ENCODE measurements around the gene SCAF1.

Gene SCAF1

DNA sequence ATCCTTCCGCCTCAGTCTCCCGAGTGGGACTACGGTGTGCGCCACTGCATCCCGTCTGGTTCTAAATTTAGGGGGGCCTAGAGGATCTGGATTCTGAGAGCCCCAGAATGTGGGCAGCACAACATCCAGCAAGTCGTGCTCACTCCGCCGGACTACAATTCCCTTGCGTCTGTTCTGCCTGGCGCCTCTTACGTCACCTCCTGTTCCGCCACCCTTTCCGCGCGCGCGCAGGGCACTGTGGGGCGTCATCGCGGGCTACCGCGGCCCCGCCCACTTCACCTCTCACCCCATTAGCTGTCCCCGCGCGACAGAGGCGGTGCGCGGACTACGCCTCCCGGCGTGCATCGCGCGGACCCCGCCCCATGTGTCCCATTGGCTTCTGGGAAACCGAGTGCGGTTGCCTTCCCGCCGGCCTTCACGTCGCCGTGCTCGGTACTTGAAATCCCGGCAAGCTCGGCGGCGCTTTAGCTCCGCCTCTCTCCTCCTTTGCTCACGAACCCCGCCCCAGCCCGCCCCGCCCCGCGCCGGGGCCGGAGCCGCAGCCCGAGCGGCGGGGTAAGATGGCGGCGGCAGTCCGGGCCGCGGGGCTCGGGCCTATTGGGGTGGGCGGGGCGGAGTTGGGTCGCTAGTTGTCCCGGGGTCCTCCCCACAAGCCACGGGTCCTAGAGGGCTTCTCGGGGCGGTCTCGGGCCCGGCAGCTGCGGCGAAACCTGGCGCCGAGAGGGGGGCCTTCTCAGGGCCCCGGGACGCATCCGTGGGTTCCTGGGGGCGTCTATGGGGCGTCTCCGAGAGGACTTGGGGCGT is at the start of gene SCAF1:
Gene SCAF1 (plus strand): TSS at position 522 of the 804 bp plus-strand sequence. CDS start 2,818 bp downstream, outside the sequence.
- CTCF ChIA-PET = interaction anchor here (0.6 to 2.7 kb wide), 3 partner anchors 23 to 71 kb away, joined by 3 to 10 read pairs (median 4); partner anchors contain the start of gene PRMT1
- H3K4me3 Mint-ChIP-seq = peak within 1 kb of the TSS; percentile 87
- H3K36me3 Mint-ChIP-seq = peaks cover 12% of the 10 kb centered on the region
- H3K27ac Mint-ChIP-seq = peak within 1 kb of the TSS; percentile 98
- no peaks in the 10 kb centered on the region for H3K9me3 Mint-ChIP-seq
- DNase-seq = peak; percentile 99
- H3K27me3 Mint-ChIP-seq = peaks cover 14% of the 10 kb centered on the region
- peaks cover 64% of the 10 kb centered on the region for H3K4me1 Mint-ChIP-seq

DNA sequence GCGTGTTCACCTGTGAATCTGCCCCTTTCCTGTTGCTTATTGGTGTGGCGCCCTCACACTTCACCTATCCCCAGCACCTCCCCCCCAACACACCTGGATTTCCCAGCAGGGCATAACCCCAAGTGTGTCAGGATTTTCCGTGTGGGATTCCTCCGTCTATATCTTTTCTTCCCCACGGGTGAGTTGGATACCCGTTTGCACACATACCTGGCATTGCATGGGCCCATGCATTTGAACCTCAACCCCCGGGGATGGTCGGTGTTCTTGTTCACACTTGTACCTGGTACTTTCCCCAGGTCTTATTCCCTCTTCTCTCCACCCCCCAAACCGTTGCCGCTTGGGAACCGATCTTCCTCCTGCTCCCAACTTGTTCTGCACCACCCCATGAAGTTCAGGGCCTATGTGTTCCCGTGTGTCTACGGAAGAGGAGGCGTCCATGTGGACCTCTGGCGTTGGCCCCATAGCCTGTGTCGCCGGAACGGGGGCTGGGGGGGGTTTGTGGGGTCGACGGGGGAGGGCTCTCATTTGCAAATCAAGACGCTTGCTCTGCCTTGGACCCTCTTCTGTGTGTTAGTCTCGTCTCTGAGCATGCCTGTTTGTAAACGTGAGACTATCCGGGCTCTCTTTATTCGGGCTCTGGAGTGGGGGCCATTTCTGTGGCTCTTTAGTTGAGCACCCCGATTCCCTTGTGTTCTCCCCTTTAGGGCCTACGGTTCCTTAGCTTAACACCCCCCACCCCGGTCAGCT is 49.4 kb upstream of the SCAF1 start:
- Mint-ChIP-seq H3K4me1 (peaks cover 40% of the 10 kb centered on the region), H3K27me3 (peaks cover 21% of the 10 kb centered on the region), H3K36me3 (peaks cover 17% of the 10 kb centered on the region), H3K9me3 (no peaks in the 10 kb centered on the region), H3K27ac (peak overlapping the region; percentile 87), H3K4me3 (peak overlapping the region; percentile 91)
- peak; percentile 36 for DNase-seq
- CTCF ChIA-PET = interaction anchor here (0.8 to 0.9 kb wide), 2 partner anchors 46 to 86 kb away, joined by 3 read pairs; no protein-coding TSS in a partner anchor

GRCh38 chr19:49593233-49594113 is 48.5 kb upstream of the SCAF1 start:
- H3K27ac Mint-ChIP-seq = peak overlapping the region; percentile 87
- H3K4me3 Mint-ChIP-seq = peak overlapping the region; percentile 91
- H3K27me3 Mint-ChIP-seq = peaks cover 14% of the 10 kb centered on the region
- H3K4me1 Mint-ChIP-seq = peaks cover 35% of the 10 kb centered on the region
- peaks cover 20% of the 10 kb centered on the region for H3K36me3 Mint-ChIP-seq
- CTCF ChIA-PET = interaction anchor here (0.8 to 0.9 kb wide), 2 partner anchors 47 to 85 kb away, joined by 3 read pairs; no protein-coding TSS in a partner anchor
- H3K9me3 Mint-ChIP-seq = no peaks in the 10 kb centered on the region
- DNase-seq = peak; percentile 96

DNA sequence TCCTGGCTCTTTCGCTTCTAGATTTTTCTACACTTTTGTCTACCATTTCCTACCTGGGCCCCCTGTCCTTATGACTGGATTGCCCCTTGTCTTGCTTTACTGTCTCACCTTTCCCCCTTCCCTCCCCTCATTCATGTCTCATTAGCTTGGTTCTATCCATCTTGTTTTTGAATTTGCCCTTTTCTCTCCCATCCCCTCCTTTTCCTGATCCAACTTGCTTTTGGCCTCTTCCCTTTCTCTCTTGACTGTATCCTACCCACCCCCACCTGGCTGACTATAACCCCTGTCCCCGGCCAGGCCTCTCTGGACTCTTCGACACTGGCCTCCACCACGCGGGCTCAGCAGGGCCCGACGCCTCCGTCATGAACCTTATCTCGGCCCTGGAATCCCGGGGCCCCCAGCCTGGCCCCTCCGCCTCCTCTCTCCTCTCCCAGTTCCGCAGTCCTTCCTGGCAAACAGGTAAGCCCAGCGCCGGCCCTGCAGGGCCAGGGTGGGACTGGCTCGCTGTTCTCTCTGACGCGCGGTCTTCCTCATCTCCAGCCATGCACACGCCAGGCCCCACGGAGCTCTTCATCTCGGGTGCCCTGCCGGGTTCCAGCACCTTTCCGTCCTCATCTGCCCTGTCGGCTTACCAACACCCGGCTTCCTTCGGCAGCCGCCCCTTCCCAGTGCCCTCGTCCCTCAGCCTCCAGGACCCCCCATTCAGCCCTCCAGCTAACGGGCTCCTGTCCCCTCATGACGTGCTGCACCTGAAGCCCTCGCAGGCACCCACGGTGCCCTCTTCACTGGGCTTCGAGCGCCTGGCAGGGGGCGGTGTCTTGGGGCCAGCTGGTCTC is 47.6 kb upstream of the SCAF1 start:
- Mint-ChIP-seq H3K4me3 (peak overlapping the region; percentile 91), H3K27me3 (peaks cover 7% of the 10 kb centered on the region), H3K4me1 (peaks cover 29% of the 10 kb centered on the region), H3K9me3 (no peaks in the 10 kb centered on the region), H3K36me3 (peaks cover 24% of the 10 kb centered on the region), H3K27ac (peak overlapping the region; percentile 87)
- no peak for DNase-seq
- CTCF ChIA-PET = no interaction called here

DNA sequence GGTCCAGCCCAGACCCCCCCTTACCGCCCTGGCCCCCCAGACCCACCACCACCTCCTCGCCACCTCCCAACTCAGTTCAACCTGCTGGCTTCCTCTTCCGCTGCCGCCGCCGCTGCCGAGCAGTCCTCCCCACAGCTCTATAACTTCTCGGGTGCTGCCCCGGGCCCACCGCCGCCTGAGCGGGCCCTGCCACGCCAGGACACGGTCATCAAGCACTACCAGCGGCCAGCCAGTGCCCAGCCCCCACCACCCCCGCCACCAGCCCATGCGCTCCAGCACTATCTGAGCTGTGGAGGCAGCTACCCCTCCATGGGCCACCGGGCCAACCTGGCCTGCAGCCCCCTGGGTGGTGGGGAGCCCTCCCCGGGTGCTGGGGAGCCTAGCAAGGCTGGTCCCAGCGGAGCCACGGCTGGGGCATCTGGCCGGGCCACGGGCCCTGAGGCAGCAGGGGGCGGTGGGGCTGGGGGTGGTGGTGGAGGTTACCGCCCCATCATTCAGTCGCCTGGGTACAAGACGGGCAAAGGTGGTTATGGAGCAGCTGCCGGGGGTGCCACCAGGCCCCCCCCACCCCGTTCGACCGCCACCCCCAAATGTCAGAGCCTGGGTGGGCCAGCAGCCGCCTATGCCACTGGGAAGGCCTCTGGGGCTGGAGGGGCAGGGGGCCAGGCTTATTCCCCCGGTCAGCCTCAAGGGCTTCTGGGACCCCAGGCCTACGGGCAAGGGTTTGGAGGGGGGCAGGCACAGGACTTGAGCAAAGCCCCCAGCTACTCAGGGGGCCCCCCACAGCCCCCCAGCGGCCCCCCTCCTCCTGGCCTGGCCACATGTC is 46.8 kb upstream of the SCAF1 start:
- Mint-ChIP-seq H3K36me3 (peaks cover 28% of the 10 kb centered on the region), H3K27me3 (no peaks in the 10 kb centered on the region), H3K4me1 (peaks cover 22% of the 10 kb centered on the region), H3K4me3 (no peak overlapping the region), H3K27ac (no peak overlapping the region), H3K9me3 (no peaks in the 10 kb centered on the region)
- no peak for DNase-seq
- CTCF ChIA-PET = interaction anchor here (1.2 kb wide), 1 partner anchor 77 kb away, joined by 4 read pairs; no protein-coding TSS in a partner anchor

DNA sequence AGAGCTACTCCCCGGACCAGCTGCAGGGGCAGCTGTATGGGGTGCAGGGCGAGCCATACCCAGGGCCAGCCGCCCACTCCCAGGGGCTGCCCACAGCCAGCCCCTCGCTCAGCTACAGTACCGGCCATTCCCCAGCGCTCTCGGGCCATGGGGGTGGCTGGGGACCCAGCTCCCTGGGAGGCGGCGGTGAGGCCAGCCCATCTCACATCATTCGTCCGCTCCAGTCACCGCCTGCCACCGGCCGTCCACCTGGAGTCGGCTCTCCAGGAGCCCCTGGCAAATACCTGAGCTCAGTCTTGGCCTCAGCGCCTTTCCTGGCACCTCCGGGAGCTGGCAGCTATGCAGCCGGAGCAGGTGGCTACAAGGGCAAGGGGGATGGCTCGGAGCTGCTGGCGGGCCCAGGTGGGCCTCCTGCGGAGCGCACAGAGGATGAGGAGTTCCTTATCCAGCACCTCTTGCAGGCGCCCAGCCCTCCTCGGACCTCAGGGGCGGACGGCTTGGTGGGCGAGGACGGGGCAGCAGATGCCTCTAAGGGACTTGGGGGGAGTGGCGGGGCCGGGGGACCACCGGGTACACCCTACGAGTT is 46.1 kb upstream of the SCAF1 start:
- H3K9me3 Mint-ChIP-seq = no peaks in the 10 kb centered on the region
- no peak for DNase-seq
- H3K4me1 Mint-ChIP-seq = peaks cover 22% of the 10 kb centered on the region
- no peaks in the 10 kb centered on the region for H3K27me3 Mint-ChIP-seq
- peaks cover 31% of the 10 kb centered on the region for H3K36me3 Mint-ChIP-seq
- CTCF ChIA-PET = interaction anchor here (1.2 kb wide), 1 partner anchor 77 kb away, joined by 4 read pairs; no protein-coding TSS in a partner anchor
- no peak overlapping the region for H3K27ac Mint-ChIP-seq
- H3K4me3 Mint-ChIP-seq = no peak overlapping the region

GRCh38 chr19:49596407-49596806 is 45.6 kb upstream of the SCAF1 start:
- Mint-ChIP-seq H3K36me3 (peaks cover 35% of the 10 kb centered on the region), H3K9me3 (no peaks in the 10 kb centered on the region), H3K27ac (no peak overlapping the region), H3K4me3 (no peak overlapping the region), H3K27me3 (no peaks in the 10 kb centered on the region), H3K4me1 (peaks cover 22% of the 10 kb centered on the region)
- no peak for DNase-seq
- CTCF ChIA-PET = interaction anchor here (1.2 kb wide), 1 partner anchor 76 kb away, joined by 4 read pairs; no protein-coding TSS in a partner anchor

DNA sequence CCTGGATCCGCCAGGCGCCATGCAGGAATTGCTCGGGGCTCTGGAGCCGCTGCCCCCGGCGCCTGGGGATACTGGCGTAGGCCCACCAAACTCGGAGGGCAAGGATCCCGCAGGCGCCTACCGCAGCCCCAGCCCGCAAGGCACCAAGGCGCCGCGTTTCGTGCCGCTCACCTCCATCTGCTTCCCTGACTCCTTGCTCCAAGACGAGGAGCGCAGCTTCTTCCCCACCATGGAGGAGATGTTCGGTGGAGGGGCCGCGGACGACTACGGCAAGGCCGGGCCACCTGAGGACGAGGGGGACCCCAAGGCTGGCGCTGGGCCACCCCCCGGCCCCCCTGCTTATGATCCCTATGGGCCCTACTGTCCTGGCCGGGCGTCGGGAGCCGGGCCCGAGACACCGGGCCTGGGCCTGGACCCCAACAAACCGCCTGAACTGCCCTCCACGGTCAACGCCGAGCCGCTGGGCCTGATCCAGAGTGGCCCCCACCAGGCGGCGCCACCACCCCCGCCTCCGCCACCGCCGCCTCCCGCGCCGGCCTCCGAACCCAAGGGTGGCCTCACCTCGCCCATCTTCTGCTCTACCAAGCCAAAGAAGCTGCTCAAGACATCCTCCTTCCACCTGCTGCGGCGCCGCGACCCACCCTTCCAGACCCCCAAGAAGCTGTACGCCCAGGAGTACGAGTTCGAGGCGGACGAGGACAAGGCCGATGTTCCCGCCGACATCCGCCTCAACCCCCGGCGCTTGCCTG is 44.9 kb upstream of the SCAF1 start:
- DNase-seq = no peak
- CTCF ChIA-PET = no interaction called here
- no peak overlapping the region for H3K27ac Mint-ChIP-seq
- no peak overlapping the region for H3K4me3 Mint-ChIP-seq
- peaks cover 22% of the 10 kb centered on the region for H3K4me1 Mint-ChIP-seq
- no peaks in the 10 kb centered on the region for H3K9me3 Mint-ChIP-seq
- H3K27me3 Mint-ChIP-seq = no peaks in the 10 kb centered on the region
- H3K36me3 Mint-ChIP-seq = peaks cover 39% of the 10 kb centered on the region

GRCh38 chr19:49597703-49597974 is 44.4 kb upstream of the SCAF1 start:
- no peak overlapping the region for H3K4me3 Mint-ChIP-seq
- CTCF ChIA-PET = no interaction called here
- H3K9me3 Mint-ChIP-seq = no peaks in the 10 kb centered on the region
- no peak for DNase-seq
- no peak overlapping the region for H3K27ac Mint-ChIP-seq
- peaks cover 40% of the 10 kb centered on the region for H3K36me3 Mint-ChIP-seq
- no peaks in the 10 kb centered on the region for H3K27me3 Mint-ChIP-seq
- peaks cover 17% of the 10 kb centered on the region for H3K4me1 Mint-ChIP-seq

GRCh38 chr19:49599378-49600295 is 42.4 kb upstream of the SCAF1 start:
- H3K4me3 Mint-ChIP-seq = no peak overlapping the region
- no peaks in the 10 kb centered on the region for H3K9me3 Mint-ChIP-seq
- DNase-seq = no peak
- CTCF ChIA-PET = no interaction called here
- peaks cover 36% of the 10 kb centered on the region for H3K36me3 Mint-ChIP-seq
- no peak overlapping the region for H3K27ac Mint-ChIP-seq
- no peaks in the 10 kb centered on the region for H3K27me3 Mint-ChIP-seq
- H3K4me1 Mint-ChIP-seq = peaks cover under 1% of the 10 kb centered on the region

- Mint-ChIP-seq H3K27ac (no peak overlapping the region), H3K9me3 (no peaks in the 10 kb centered on the region), H3K27me3 (no peaks in the 10 kb centered on the region), H3K4me3 (no peak overlapping the region), H3K36me3 (peaks cover 34% of the 10 kb centered on the region), H3K4me1 (no peaks in the 10 kb centered on the region)
- DNase-seq = no peak
- CTCF ChIA-PET = no interaction called here
Observed at GRCh38 chr19:49601482-49602038, 40.4 kb upstream of the SCAF1 start.
